Effector memory CD4-positive, alpha-beta T cell (primary cell): ENCODE results near the gene ARHGAP5.
A peak's percentile ranks its signal among the peaks of the same experiment; 100 is the strongest.

Experiments used
- DNase-seq, 3 donors: peaks; one replicate each; pipeline ENCODE4 v3.0.0-alpha.2; 2020
- H3K27ac ChIP-seq: 2 replicates; pipeline ENCODE4 v1.7.0; 2013; ENCODE audit warnings: mild to moderate bottlenecking, low read length, moderate library complexity; ENCODE audit not compliant: insufficient read depth, poor library complexity, severe bottlenecking
- H3K27me3 ChIP-seq: replicated peaks from 2 replicates; pipeline ENCODE4 v1.7.0; 2013; ENCODE audit warnings: mild to moderate bottlenecking, low read length; ENCODE audit not compliant: insufficient read depth, control insufficient read depth, poor library complexity, severe bottlenecking
- H3K36me3 ChIP-seq: 2 replicates; pipeline ENCODE4 v1.7.0; 2013; ENCODE audit warnings: mild to moderate bottlenecking, low read length, moderate library complexity; ENCODE audit not compliant: control insufficient read depth, insufficient read depth
- H3K4me1 ChIP-seq: 2 replicates; pipeline ENCODE4 v1.7.0; 2013; ENCODE audit warnings: low read length, mild to moderate bottlenecking; ENCODE audit not compliant: control insufficient read depth, insufficient read depth, poor library complexity, severe bottlenecking
- H3K4me3 ChIP-seq: 2 replicates; pipeline ENCODE4 v1.7.0; 2013; ENCODE audit warnings: low read length, low read depth, mild to moderate bottlenecking; ENCODE audit not compliant: insufficient read depth, poor library complexity, severe bottlenecking
- H3K9me3 ChIP-seq: 2 replicates; pipeline ENCODE4 v1.7.0; 2013; ENCODE audit warnings: mild to moderate bottlenecking, low read length, moderate library complexity; ENCODE audit not compliant: control insufficient read depth

Gene ARHGAP5

DNA sequence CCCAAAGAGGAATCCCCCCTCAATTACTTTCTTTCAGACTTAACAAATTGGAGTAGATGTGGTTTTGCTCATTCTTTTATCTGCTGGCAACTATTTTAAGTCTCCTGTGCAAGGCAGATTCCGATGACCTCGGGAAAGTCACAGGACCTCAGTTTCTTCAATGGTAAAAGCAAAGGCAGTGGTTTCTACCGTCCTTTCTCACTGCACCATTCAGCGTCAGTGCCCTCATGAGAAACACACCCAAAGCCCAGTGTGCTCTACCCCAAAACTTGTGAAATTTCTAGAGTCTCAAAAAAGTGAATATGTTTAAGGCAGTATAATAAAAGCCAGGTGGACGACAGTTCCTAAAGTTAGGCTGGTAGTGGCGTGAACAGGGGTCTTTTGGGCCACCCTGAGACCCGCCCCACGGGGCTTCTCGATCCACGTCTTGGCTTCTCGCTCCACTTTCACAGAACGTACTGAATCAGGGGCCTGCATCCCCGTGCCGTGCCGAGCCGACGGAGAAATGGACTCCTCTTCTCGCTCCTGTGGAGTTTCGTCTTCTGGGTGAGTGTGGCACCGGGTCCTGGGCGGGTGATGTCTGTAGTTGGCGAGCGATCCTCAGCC is 1.3 kb upstream of the ARHGAP5 start:
- H3K27ac ChIP-seq, result peak overlapping the region; percentile 71
- DNase-seq, result peak in 1 of 3 donors; percentile 9

DNA sequence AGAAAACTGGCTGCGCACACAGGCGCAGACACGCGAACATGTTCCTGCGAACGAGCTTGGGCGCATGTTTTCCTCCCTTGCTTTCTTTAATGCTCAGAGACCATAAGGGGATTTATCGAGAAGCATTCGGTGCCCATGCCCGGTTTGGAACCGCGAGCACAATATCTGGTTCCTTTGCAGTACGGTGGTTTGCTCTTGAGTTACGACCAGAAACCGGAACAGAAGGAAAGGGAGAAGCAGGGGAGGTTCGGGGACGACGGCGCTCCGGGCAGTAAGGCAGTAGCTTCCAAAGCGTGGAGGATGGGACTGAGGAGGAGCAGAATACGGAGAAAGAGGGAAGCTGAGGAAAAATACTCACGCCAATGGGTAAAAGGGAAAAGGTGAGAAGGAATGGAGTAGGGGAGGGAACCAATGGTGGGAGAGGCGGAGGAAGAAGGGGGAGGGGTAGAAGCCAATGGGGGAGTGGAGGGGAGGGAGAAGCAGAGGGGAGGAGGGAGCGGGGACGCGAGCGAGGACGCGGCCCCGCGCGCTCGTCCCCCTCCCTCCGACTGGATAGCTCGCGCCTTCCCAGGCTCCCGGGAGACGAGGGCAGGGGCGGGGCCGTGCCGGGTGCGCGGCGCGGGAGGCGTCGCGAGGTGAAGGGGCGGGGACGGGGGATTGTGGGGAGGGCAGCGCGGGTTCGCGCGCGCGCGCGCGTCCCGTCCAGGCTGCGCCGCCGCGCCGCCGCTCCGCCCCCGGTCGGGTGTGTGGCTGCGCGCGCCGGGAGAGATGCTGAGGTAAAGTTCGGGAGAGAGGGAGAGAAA is 625 bp upstream of the ARHGAP5 start:
- peaks cover 11% of the 10 kb centered on the region for H3K4me1 ChIP-seq
- H3K27ac ChIP-seq, result peak overlapping the region; percentile 71
- H3K27me3 ChIP-seq, result no peaks in the 10 kb centered on the region
- H3K4me3 ChIP-seq, result peak overlapping the region; percentile 94
- no peaks in the 10 kb centered on the region for H3K9me3 ChIP-seq
- peak; percentile 67 to 78 (median 71) for DNase-seq
- no peaks in the 10 kb centered on the region for H3K36me3 ChIP-seq

More for the DNA sequence above, 1.3 kb upstream of the ARHGAP5 start:
- H3K9me3 ChIP-seq, result no peaks in the 10 kb centered on the region
- H3K27me3 ChIP-seq, result no peaks in the 10 kb centered on the region
- peak overlapping the region; percentile 94 for H3K4me3 ChIP-seq
- H3K4me1 ChIP-seq, result peaks cover 9% of the 10 kb centered on the region
- no peaks in the 10 kb centered on the region for H3K36me3 ChIP-seq

DNA sequence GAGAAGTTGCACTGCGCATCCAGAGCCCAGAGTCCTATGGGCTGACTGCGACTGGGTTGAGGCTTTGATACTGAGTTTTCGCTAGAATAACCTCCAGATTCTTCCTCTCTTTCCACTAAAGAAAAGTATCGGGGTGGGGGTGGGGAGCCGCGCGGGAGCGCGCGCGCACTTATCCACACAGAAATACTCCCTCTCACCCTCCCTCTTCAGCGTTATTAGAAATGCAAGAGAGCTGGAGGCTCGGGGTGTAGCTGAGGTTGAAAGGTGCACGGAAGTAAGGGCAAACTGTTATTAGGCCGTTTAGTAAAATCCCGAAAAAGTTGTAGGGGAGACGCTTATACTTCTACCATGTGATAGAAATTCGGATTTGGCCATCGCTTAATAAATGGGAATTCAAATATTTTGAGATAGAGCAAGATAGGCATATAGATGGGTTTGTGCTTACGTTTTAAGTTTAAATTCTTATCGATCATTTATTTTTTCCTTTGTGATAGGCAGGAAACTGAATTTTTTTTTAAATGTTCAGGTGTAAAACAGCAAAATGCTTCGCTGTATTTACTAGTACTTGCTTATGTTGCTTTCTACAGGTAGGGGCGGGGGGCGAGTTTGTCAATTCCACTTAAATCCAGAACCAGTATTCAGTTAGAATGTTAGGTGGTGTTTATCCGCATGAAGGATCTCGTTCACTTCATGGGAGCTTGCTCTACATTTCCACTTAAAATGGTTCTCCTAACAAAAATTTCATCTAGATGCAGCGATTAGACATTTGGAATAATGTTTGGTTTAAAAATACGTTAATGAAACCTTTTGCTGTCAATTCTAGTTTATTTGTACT is 1.1 kb downstream of the ARHGAP5 start:
- DNase-seq, result no peak
- Histone ChIP-seq H3K9me3 (no peaks in the 10 kb centered on the region), H3K36me3 (no peaks in the 10 kb centered on the region), H3K4me1 (peaks cover 11% of the 10 kb centered on the region), H3K27ac (peak overlapping the region; percentile 71), H3K4me3 (peak overlapping the region; percentile 94), H3K27me3 (no peaks in the 10 kb centered on the region)

DNA sequence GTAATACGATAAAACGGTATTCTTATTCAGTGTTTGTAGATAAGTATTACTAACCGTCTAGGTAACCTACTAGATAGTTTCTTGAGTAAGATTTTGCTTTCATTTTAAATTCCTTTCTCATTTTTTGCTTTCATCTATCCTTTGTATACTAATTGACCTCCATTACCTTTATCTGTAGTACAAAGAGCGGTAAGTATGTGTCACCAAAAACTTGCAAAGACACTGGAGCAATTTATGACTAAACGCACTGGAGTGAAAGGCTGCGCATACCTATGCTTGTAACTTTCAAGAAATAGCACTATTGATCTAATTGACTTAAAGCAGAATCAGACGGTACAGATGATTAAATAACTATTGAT is 1.7 kb downstream of the ARHGAP5 start:
- Histone ChIP-seq H3K9me3 (no peaks in the 10 kb centered on the region), H3K27ac (no peak overlapping the region), H3K27me3 (no peaks in the 10 kb centered on the region), H3K36me3 (no peaks in the 10 kb centered on the region), H3K4me1 (peaks cover 11% of the 10 kb centered on the region), H3K4me3 (peak overlapping the region; percentile 94)
- DNase-seq, result no peak

DNA sequence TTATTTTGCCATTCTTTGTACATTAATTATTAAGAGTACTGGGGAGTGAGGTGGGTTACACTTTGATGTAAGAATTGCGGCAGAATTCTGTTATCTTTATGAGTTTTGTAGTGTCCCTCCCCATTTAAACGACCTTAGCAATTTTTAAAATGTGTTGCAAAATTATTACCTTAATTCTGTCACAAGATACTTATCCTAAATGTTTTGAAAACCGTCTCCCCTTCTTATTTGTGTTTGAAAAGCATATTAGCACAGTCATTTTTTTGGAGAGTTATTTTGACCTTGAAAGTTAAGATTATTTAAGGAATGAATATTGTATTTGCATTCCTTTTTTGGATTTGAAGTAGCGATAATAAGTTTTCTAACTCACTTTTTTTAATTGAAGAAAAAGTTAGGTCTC is 2.2 kb downstream of the ARHGAP5 start:
- Histone ChIP-seq H3K9me3 (no peaks in the 10 kb centered on the region), H3K27ac (no peak overlapping the region), H3K4me1 (peaks cover 11% of the 10 kb centered on the region), H3K27me3 (no peaks in the 10 kb centered on the region), H3K4me3 (no peak overlapping the region), H3K36me3 (no peaks in the 10 kb centered on the region)
- no peak for DNase-seq

DNA sequence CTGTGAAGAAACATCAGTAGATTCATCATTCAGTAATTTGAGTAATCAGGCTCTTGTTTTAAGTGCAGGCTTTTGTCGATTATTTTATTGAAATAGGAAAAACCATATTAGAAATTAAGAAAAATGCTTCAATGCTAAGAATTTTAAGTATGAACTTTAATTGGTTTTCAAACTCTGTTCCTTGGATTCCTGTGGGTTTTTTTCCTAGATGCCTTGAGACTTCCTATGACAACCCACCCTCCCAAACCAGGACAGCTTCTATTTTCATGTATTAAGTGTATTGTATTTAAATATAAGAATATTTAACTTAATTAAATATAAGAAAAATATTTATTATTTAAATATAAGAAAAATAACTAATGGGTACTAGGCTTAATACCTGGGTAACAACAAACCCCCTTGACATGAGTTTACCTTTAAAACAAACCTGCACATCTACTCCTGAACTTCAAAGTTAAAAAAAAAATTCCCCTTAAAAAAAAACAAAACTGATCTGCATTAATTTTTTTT is 3.0 kb downstream of the ARHGAP5 start:
- DNase-seq, result no peak
- Histone ChIP-seq H3K4me1 (peaks cover 11% of the 10 kb centered on the region), H3K9me3 (no peaks in the 10 kb centered on the region), H3K4me3 (no peak overlapping the region), H3K27me3 (no peaks in the 10 kb centered on the region), H3K36me3 (no peaks in the 10 kb centered on the region), H3K27ac (no peak overlapping the region)

DNA sequence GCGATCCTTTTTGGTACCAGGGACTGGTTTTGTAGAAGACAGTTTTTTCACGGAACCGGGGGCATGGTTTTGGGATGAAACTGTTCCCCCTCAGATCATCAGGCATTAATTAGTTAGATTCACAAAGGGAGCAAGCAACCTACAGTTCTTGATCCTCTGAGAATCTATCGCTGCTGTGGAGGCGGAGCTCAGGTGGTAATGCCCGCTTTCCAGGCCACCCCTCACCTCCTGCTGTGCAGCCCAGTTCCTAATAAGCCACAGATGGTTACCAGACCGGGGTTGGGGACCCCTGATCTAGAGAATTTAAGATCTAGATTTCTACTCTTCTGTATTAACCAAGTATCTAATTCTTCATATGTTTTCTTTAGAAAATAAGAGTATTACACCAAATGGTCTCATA is 4.8 kb downstream of the ARHGAP5 start:
- no peak for DNase-seq
- H3K36me3 ChIP-seq, result no peaks in the 10 kb centered on the region
- no peaks in the 10 kb centered on the region for H3K27me3 ChIP-seq
- no peak overlapping the region for H3K27ac ChIP-seq
- H3K4me3 ChIP-seq, result no peak overlapping the region
- peaks cover 11% of the 10 kb centered on the region for H3K4me1 ChIP-seq
- no peaks in the 10 kb centered on the region for H3K9me3 ChIP-seq

DNA sequence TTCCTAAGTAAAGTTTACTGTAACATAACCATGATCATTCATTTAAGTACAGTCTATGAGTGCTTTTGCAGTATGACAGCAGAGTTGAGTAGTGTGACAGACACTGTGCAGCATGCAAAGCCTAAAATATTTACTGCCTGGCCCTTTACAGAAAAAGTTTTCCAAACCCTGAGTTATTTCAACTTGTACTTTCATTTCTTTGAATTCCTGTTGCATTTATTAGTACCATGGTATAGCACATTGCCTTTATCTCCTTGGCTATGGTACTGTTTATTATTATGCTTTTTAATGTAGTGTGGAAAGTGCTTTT is 6.2 kb downstream of the ARHGAP5 start:
- Histone ChIP-seq H3K27me3 (no peaks in the 10 kb centered on the region), H3K9me3 (no peaks in the 10 kb centered on the region), H3K36me3 (no peaks in the 10 kb centered on the region), H3K27ac (no peak overlapping the region), H3K4me1 (peaks cover 11% of the 10 kb centered on the region), H3K4me3 (no peak overlapping the region)
- no peak for DNase-seq

DNA sequence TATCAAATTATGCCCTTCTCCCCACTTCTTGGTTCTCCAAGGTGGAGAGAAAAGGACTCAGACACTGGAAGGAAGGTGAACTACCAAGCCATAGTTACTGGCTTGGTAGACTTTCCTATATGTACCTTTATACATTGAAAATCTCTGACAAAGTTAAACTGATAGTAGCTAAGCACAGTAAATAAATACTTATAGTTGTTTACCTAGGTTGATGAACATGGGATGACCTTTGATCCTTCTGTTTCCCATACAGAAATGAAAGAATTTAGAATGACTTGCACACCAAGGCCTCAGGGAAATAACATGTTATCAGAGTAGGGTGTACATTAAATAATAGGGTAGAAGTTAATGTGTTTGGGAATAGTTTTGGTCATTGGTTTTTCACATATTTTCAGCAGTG is 6.7 kb downstream of the ARHGAP5 start:
- H3K4me1 ChIP-seq, result peaks cover 11% of the 10 kb centered on the region
- DNase-seq, result no peak
- H3K4me3 ChIP-seq, result no peak overlapping the region
- H3K36me3 ChIP-seq, result no peaks in the 10 kb centered on the region
- no peaks in the 10 kb centered on the region for H3K9me3 ChIP-seq
- no peaks in the 10 kb centered on the region for H3K27me3 ChIP-seq
- no peak overlapping the region for H3K27ac ChIP-seq
